GM21526 (cell line): ENCODE results near the gene OSBPL10.

Experiments used
- ATAC-seq: cut with Tn5 transposase; IDR thresholded peaks from one replicate; pipeline ENCODE4 v1.9.1; 2021; ENCODE audit warnings: moderate library complexity; ENCODE audit not compliant: unreplicated experiment, low FRiP score

Gene OSBPL10

DNA sequence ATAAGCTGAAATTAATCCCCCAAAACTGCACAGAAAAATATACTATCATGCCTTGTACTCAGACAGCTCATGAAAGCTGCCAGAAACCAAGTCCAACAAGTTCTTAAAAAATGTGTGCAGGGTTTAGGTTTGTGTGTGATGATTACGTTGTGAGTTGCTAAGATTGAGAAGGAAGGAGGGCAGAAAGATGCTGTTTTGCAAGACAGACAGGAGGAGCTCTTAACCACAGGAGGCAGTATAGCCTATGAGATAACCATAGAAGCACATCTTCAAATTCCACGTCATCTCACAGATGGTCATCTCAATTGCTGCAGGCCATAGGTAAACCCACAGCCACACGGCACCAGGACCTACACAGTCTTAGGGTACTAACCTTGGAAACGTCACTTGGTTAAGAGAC, 256.4 kb downstream of the OSBPL10 start:
- ATAC-seq: no peak

- no peak for ATAC-seq
Observed at GRCh38 chr3:31724116-31724515, 256.9 kb downstream of the OSBPL10 start.

DNA sequence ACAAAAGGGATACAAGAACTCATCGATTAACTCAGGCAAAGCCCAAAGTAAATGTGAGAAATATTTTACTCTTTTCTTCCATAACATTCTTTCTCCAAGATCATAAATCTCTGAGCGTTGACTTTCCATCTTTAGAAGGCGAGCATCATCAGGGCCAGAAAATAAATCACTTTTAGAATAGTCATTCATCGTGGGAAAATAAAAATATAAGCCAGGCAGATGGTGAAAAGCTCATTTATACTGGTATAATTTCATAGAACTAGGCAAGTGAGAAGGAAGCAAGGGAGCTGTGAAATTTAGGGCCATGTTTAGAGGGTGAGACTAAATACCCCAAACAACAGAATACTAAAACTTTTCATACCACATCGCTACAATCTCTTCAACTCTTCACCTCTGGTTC, 257.4 kb downstream of the OSBPL10 start:
- no peak for ATAC-seq

DNA sequence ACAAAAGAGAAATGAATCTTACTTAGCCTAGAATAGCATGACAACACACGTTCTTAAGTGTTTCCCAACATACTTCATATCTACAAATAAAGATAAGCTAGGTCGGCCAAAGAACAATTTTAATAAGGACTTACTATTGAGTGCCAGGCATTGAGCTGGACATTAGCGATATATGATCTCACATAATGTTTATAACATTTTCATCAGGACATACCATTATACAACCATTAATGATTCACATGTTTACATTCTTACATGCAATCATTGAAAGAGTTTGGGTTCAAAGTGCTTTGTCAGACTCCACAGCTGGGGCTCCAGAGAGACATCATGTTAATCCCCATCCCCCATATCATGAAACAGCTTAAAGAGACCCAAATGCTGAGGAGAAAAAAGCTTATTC, 259.4 kb downstream of the OSBPL10 start:
- ATAC-seq: no peak

- ATAC-seq: no peak
Observed at GRCh38 chr3:31714495-31715280, 266.4 kb downstream of the OSBPL10 start.

GRCh38 chr3:31713816-31714215, 267.2 kb downstream of the OSBPL10 start:
- ATAC-seq: no peak

DNA sequence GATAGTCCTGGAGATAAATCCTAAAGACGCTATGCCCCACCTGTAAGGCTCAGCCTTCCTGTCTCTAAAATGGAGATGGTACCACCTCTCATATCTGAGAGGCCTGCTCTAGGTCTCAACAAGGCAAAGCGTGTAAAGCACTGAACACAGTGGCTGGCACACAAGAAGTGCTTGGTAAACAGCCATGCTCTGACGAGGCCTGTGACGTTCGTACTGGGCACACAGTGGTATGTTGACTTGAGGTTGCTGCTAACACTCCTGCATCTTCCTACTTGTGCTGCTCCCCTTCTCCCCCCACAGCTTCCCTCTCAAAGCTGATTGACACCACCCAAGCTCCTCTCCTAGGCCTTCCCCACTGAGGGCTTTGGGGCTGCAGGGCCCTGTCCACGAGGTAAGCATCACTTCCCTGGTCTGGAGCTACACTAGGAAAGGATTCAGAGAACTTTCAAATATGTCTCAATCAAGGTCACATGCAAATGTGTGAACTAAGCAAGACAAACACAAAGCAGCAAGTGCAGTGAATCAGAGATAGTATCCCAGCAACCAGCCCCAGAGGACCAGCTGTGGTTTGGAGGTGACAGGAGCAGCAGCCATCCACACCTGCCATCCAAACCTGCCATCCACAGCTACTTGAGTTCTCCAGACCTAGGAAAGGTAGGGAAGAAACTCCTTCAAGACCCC, 270.8 kb downstream of the OSBPL10 start:
- ATAC-seq: no peak

DNA sequence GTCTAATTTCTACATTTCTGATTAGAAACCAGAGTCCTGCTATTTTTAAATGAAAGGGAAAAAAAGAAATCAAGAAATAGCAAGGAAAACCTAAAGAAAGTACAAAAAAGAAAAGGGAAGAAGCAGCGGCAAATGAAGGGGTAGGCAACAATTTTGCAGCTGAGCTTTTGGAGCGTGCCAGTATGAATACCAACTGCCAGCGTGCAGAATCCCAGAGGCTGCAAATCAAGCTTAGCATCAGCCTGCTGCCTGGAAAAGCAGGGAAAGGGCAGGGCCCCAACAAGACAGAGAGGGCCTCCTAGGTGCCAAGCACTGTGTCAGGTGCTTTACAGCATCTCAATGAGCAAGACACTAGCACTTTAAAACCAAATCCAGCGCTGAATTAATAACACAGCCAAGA, 271.5 kb downstream of the OSBPL10 start:
- no peak for ATAC-seq

DNA sequence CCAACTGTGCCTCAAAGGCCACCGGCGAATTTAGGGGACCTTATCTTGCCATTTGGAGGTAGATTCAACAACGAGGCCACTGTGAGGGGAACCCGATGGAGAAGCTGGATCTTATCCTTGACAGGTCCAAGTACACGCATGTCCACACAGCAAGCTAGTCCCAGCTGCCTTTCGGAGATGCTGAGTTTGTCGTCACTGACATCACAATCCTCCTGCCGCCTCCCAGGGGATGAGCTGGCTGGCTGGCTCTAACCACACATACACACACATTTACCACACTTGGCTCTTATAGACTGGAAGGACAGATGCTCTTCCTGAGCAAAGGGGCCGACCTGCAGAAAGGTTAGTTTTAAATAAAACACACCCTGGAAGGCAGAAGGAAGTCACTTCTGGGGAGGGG, 272.1 kb downstream of the OSBPL10 start:
- no peak for ATAC-seq

GRCh38 chr3:31707286-31707685, 273.8 kb downstream of the OSBPL10 start:
- ATAC-seq: no peak

DNA sequence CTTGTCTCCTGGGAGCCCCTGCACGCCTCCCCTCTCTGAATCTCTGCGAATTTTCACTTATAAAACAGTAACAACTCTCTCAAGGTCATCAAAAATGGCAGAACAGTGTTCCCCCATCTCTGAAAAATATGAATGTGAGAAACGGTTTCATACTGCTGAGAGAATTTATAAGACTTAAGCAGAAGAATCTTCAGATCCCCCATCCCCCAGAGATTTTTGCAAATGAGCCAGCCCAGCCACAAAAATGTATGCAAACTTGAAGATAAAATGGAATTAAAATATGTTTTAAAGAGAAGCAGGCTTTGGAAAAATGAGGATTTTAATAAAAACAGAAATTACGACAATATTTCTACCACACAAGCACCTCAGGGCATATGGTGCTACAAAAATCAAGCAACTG, 275.3 kb downstream of the OSBPL10 start:
- ATAC-seq: no peak

- ATAC-seq: no peak
Observed at GRCh38 chr3:31704591-31705179, 276.4 kb downstream of the OSBPL10 start.

DNA sequence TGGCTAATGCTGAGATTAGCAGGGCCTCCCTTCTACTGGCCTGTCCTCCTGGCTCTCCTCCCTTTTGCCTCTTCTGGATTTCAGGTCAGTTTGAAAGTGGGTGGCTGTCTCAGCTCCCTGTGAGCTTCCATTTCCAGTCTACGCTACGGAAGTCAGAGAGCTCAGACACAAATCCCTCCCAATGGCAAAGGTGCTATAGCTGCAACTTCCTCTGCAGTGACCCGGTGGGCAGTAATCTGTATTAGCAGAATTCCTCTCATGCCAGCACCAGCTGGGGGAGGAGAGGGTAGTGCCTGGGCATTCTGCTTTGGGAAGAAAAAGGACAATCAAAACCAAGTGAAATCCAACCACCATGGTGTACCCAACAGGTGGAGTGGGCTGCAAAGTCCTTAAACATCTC, 276.9 kb downstream of the OSBPL10 start:
- ATAC-seq: no peak

- no peak for ATAC-seq
Observed at GRCh38 chr3:31701286-31701685, 279.8 kb downstream of the OSBPL10 start.

DNA sequence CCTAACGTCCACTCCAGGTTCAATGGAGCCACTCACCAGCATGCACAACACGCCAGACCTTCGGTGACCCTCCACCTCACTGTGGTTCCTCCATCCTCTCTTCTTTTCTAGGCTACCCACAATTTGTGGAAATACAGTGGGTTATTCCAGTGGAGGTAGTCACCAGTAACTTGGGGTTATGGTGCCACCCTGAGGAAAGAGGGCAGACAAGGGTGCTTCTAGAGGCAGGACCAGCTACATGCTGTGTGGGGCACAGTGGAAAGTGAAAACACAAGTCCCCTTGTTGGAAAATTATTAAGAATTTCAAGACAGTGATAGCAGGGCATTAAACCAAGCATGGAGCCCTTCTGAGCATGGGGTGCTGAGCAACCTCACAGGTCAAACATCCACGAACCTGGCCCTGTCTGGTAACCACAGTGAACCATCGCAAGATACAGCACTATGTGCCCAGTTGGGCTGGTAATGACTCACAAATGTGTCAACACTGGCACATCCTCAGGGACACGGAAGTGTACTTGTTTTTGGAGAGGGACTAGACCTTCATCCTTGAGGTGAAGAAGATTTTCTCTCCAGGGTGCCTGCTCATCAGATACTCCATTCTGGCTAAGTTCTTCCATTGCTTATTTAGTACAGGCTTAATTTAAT, 281.6 kb downstream of the OSBPL10 start:
- no peak for ATAC-seq

- no peak for ATAC-seq
Observed at GRCh38 chr3:31696815-31697548, 284.1 kb downstream of the OSBPL10 start.

GRCh38 chr3:31696009-31696297, 285.1 kb downstream of the OSBPL10 start:
- no peak for ATAC-seq

DNA sequence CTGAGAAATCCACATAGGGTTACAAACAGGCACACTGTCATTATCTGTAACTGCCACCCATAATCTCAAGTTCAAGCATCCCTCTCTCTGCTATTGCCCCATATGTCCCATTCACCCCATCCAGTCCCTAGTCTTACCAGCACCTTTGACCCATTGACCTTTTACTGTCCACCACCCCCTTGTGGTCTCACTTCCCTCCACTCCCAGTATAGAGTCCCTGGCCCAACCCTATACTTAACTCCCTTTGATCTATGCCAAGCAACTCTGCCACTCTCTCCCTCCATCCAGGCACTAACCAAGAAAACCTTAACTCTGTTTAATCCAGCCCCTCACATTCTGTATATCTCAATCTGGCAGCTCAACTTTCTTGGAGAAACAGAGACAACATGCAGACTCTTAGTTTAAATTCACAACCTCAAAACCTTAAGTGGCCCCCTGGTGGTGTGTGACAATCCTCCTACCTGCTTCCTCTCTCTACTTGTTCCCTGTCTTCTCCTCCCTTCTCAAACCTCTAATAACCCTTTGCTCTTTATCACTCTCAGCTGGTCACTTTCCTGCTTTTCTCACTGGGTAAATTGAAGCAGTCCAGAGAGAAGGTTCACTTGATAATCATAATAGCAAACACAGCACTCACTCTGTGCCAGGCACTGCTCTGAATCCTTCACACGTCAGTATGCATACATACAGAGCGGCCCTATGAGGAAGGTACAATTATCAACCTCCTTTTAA, 285.6 kb downstream of the OSBPL10 start:
- ATAC-seq: no peak

GRCh38 chr3:31693346-31693745, 287.7 kb downstream of the OSBPL10 start:
- ATAC-seq: no peak

- ATAC-seq: no peak
Observed at GRCh38 chr3:31692751-31693150, 288.3 kb downstream of the OSBPL10 start.
